HG02798 (cell line): ENCODE measurements around the gene DNAH1.

Source experiments
- ATAC-seq: cut with Tn5 transposase; IDR thresholded peaks from one replicate; pipeline ENCODE4 v1.9.1; 2021; ENCODE audit warnings: mild to moderate bottlenecking; ENCODE audit not compliant: unreplicated experiment, poor library complexity

DNAH1 gene

GRCh38 chr3:52310861-52311575 is 5.1 kb upstream of the DNAH1 start:
- ATAC-seq, result peak; percentile 70

DNA sequence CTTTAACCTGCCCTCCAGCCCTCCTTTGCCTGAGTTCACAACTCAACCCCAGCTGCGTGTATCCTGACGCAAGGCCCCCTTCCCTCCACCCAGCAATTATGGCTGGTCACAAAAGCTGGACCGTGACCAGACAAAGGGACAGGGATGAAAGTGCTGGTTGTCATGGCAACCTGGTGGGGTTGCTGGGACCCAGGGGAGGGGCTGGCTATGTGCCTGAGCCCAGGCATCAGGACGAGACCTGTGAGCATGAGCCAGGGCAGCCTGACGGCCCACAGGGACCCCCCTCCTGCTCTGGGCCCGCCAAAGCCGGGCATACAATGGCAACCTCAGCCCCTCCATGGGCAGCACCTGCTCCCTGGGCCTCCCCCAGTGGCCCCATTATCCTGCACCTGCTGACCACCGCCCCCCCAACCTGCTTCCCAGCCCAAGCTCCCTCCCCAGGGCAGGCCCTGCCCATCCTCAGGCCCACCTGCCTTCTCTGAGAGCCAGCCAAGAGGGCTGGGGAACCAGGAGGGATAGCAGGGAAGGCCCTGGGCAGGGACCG is 4.5 kb upstream of the DNAH1 start:
- ATAC-seq, result no peak

- no peak for ATAC-seq
Measured at GRCh38 chr3:52313188-52313773, 2.8 kb upstream of the DNAH1 start.

DNA sequence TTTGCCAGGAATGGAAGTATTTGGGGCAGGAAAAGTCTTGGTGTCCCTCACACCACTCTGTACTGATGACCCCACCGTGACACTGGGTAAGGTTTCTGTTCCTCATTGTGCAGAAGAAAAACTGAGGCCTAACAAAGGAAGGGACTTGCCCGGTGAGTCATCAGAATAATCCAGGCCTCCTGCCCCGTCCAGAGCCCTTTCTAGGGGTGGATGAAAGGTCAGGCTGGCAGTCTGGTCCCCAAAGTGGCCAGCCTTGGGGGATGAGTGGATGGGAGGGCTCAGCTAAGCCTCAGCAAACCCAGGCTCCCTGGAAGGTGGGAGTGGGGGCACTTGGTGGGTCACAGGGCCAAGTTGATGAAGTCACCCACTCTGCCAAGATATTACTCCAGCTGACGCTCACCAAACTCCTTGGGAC is 2.3 kb upstream of the DNAH1 start:
- ATAC-seq, result peak; percentile 82

DNA sequence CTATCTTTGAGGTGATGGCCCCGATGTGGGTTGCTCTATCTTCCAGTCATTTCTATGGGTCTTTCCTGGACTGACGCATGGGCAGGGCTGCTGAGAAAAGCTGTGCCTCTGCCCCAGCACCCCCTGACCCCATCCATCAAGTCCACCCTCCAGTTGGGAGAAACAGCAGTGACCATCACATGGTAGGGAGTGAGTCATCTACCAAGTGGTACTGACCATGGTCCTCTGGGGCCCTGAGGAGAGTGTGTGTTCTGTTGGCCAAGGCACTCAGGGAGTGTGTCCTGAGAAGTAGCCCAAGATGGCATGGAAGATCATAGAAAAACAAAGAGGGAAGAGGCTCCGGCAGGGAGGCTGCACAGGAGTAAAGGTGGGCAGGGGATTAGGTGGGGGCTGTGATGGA is 1.6 kb upstream of the DNAH1 start:
- no peak for ATAC-seq

DNA sequence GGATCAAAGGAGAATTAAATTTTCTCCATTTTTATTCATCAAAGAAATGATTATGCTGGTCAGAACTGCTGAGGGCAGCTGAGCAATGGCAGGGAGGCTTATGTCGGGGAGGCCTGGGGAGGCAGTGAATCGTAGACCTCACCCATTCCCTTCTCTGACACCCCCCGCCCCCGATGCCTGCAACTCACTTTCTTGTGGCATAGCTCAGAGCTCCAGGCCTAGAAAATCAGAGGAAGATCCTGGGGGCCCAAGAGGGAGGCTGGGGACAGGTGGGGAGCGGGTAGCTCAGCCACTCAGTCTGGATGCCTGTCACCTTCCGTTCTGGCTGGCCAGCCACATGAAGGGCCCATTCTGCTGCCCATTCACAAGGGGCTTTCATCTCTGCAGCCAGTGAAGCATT is 1.1 kb upstream of the DNAH1 start:
- ATAC-seq, result no peak

- ATAC-seq, result no peak
Measured at GRCh38 chr3:52317208-52318000, 1.3 kb downstream of the DNAH1 start.

GRCh38 chr3:52318186-52318816 is 2.2 kb downstream of the DNAH1 start:
- ATAC-seq, result no peak

- ATAC-seq, result no peak
Measured at GRCh38 chr3:52319921-52320595, 3.9 kb downstream of the DNAH1 start.

GRCh38 chr3:52321481-52321880 is 5.4 kb downstream of the DNAH1 start:
- no peak for ATAC-seq

GRCh38 chr3:52322466-52322865 is 6.3 kb downstream of the DNAH1 start:
- ATAC-seq, result no peak

DNA sequence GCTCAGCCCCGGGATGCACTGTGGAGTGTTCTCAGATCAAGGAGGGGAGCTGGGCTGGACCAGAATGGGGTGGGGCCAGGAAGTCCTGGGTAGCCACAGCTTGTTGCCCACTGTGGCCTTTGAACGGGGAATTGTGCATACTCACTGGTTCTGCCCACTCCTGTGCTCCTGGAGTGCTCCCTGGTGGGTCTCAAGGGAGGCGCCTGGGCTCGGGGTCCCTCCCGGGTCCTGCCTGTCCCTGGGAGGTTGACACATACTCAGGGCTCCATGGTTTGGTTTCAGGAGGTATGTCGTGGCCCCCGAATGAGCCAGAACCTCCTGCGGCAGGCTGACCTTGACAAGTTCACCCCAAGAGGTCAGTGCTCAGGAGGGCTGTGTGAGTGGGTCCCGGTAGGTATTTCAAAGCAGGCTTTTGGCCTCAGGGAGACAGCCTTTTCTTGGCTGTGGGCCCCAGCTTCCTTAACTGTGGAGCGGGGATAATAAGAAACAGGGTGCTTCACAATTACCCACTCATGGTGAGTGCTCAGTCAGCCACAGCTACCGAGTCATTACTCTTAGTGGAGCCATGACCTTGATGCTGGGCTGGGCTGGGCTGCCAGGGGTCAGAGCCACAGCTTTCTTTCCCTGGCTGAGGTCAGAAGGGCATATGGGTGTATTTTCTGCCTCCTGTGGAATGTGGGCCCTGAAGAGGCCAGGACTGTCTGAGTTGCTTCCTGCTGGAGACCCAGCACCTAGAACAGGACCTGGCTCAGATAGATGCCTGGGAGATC is 7.6 kb downstream of the DNAH1 start:
- ATAC-seq, result no peak

GRCh38 chr3:52324676-52325075 is 8.6 kb downstream of the DNAH1 start:
- ATAC-seq, result no peak

GRCh38 chr3:52325686-52326085 is 9.6 kb downstream of the DNAH1 start:
- ATAC-seq, result no peak

DNA sequence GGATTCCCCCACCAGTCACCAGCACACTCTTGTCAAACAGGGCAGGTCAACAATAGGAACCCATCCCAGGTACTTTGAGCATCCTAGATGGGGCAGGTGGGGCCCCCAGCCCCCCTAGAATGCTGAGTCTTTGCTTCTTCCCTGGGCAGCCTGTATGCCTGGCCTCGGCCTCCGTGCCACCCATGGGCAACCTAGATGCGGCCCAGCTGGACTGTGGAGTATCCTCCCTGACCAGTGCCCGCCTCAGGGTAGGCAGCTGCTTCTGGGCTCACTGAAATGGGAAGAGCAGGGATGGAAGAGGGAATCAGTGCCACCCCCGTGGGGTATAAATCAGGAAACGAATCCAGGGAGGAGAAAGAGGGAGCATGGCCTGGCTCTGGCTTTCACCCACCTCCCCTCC is 10.9 kb downstream of the DNAH1 start:
- no peak for ATAC-seq

DNA sequence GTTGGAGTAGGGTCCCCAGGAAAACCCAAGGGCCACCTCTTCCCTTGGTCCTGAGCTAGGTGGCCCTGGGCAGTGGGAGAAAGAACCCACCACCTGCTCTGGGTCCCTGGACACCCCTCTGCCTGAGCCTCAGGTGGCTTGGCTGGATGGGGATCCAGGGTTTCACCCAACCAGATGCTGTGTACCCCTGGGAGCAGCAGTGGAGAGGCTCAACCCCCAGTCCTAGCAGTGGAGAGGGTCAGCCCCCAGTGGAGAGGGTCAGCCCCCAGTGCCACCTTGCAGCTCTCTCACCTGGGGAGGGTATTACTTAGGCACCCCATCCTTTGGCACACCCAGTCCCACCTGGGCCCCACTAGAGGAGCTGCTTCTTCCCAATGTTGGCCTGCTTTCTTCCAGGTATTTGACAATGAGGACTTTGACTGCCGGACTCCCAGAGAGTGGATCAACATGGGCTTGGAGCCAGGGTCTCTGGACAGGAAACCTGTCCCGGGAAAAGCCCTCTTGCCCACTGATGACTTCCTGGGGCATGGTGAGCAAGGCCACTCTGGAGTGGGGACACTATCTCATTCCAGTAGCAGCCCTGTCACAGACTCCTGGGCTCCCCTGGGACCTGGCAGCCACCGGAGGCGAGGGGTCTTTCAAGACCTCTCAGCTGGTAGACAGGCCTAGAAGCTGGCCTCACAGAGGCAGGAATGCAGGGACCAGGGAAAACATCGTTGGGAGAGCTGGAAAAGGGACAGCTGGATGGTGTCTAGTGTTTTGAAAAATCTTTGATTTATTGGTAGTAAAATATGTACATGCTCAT is 11.6 kb downstream of the DNAH1 start:
- no peak for ATAC-seq

DNA sequence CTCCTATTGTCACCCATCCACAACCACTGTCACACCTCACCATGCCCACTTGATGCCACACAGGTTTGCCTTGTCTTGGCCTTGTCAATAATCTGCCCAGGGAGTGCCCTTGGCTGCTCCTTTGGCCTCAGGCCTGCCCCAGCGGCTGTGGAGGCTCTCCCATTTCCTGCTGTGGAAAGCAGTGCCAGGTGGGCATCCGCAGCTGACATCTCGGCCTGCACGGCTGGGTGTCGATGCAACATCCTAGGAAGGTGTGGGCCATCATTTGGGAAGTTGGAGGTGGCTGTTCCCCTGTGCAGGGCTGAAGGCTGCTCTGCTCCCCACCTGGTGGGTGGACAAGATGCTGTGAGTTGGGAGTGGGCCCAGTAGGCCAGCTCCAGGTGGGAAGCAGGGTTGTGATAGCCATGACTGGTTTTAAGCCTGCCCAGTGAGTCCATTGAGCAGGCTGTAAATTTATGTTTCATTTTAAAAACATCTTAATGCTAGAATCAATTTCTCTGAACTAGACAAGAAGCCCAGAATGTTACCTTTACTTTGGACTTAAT is 12.5 kb downstream of the DNAH1 start:
- no peak for ATAC-seq

DNA sequence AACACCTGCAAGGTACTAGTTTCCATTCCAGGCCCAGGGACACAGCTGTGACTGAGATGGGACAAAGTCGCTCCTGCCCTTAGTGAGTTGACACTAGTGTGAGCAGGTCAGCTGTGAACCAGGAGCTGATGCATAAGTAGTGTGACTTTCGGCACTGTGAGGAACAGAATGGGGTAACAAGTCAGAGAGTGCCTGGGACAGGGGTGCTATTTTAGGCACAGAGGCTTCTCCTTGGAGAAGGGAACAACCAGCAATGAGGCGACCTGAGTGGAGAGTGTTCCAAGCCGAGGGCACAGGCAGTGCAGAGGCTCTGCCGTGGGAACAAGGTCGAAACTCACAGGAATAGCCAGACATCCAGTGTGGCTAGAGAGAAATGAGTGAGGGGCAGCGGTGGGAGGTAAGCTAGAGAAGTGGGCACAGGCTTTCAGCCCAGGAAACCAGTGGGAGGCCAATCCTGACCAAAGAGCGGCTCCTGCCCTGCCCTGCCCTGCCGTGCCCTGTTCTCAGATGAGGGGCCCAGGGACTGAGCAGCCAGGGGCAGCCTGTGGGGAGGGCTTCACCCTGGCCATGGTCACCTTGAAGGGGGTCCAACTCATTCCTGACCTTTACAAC is 14.2 kb downstream of the DNAH1 start:
- no peak for ATAC-seq
